HG03469 (cell line): Measurements from ENCODE around the gene SATL1.
"Not testable (repeated sequence)": the region's sequence is repeated elsewhere in the genome, so short reads cannot be mapped to it uniquely, and the experiment has no call there.

Experiments used
- ATAC-seq: cut with Tn5 transposase; IDR thresholded peaks from one replicate; pipeline ENCODE4 v1.9.1; 2021; ENCODE audit warnings: mild to moderate bottlenecking, moderate library complexity, moderate number of reproducible peaks; ENCODE audit not compliant: unreplicated experiment

Gene SATL1

GRCh38 chrX:85109235-85109634 is 134.3 kb downstream of the SATL1 start:
- ATAC-seq: no peak

GRCh38 chrX:85108165-85108564 is 135.4 kb downstream of the SATL1 start:
- no peak for ATAC-seq

- ATAC-seq: no peak
These were observed 136.2 kb downstream of the SATL1 start for GRCh38 chrX:85107407-85107806.

GRCh38 chrX:85089321-85089840 is 154.2 kb downstream of the SATL1 start:
- ATAC-seq: no peak

- ATAC-seq: no peak
These were observed 158.7 kb downstream of the SATL1 start for GRCh38 chrX:85084770-85085393.

- ATAC-seq: not testable (repeated sequence)
These were observed 166.3 kb downstream of the SATL1 start for GRCh38 chrX:85077247-85077646.

GRCh38 chrX:85065512-85066198 is 177.9 kb downstream of the SATL1 start:
- ATAC-seq: no peak

- ATAC-seq: no peak
These were observed 190.8 kb downstream of the SATL1 start for GRCh38 chrX:85052636-85053343.

GRCh38 chrX:85052205-85052604 is 191.4 kb downstream of the SATL1 start:
- no peak for ATAC-seq

- ATAC-seq: no peak
These were observed 192.0 kb downstream of the SATL1 start for GRCh38 chrX:85051627-85052026.
